ENCODE measurements around the gene ARHGEF2.

Gene ARHGEF2

DNA sequence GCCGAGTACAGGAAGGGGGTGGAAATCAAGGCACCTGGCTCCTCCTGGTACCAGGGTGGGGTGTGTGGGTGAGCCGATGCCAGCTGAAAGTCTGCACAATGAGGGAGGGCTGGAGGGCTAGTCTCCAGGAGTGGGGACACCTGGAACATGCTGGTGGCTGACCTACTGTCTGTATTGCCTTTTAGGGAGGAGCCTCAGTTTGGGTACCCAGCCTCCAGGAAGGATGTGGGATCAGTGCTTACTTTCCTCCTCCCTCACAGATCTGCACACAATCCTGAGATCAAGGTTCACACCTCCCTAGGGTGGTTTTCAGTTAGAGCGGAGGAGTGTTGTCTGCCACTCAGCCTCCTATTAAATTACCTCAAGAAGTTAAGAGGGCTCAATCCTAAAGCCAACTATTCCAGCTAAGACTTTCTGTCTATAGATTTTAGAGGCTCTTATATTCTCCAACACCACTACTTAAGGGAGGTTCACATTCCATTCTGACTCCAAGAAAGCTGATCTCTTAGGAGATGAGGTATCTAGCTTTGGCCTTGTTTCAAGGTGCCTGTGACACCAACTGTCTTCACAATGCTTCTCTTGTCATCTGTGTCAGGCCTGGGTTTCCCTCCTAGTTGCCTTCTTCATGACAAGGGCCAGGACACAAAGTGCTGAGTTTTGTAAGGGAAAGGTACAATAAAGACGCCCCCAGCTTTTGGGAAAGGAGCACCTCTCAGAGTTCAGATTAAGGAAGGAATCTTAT lies 26.7 kb upstream of the ARHGEF2 start:
- no peak for DNase-seq (ENCODE audit: low read depth)
- H3K4me3 ChIP-seq (ENCODE audit: control insufficient read depth, low read depth, low read length): no peak overlapping the region
- TF ChIP-seq, protein P1, sequence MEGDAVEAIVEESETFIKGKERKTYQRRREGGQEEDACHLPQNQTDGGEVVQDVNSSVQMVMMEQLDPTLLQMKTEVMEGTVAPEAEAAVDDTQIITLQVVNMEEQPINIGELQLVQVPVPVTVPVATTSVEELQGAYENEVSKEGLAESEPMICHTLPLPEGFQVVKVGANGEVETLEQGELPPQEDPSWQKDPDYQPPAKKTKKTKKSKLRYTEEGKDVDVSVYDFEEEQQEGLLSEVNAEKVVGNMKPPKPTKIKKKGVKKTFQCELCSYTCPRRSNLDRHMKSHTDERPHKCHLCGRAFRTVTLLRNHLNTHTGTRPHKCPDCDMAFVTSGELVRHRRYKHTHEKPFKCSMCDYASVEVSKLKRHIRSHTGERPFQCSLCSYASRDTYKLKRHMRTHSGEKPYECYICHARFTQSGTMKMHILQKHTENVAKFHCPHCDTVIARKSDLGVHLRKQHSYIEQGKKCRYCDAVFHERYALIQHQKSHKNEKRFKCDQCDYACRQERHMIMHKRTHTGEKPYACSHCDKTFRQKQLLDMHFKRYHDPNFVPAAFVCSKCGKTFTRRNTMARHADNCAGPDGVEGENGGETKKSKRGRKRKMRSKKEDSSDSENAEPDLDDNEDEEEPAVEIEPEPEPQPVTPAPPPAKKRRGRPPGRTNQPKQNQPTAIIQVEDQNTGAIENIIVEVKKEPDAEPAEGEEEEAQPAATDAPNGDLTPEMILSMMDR (conservative IDR thresholded peaks at IDR 0.05; ENCODE audit: control insufficient read depth, insufficient read depth, low read depth, low read length): no peak

DNA sequence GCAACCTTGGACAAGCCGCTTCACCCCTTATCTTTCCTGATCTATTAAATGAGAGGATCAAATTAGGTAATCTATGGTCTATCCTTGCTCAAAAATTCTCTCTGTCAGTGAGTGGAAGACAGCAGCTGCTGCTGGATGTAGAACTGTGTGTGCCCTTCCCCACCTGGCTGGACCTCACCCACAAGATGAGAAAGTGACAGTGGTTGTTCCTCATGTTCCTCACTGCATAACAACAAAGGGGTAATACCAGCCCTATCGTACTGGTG lies 25.5 kb upstream of the ARHGEF2 start:
- no peak for DNase-seq (ENCODE audit: low read depth)
- H3K4me3 ChIP-seq (ENCODE audit: control insufficient read depth, low read depth, low read length): no peak overlapping the region
- TF ChIP-seq, protein P1 (conservative IDR thresholded peaks at IDR 0.05; ENCODE audit: control insufficient read depth, insufficient read depth, low read depth, low read length): no peak

DNA sequence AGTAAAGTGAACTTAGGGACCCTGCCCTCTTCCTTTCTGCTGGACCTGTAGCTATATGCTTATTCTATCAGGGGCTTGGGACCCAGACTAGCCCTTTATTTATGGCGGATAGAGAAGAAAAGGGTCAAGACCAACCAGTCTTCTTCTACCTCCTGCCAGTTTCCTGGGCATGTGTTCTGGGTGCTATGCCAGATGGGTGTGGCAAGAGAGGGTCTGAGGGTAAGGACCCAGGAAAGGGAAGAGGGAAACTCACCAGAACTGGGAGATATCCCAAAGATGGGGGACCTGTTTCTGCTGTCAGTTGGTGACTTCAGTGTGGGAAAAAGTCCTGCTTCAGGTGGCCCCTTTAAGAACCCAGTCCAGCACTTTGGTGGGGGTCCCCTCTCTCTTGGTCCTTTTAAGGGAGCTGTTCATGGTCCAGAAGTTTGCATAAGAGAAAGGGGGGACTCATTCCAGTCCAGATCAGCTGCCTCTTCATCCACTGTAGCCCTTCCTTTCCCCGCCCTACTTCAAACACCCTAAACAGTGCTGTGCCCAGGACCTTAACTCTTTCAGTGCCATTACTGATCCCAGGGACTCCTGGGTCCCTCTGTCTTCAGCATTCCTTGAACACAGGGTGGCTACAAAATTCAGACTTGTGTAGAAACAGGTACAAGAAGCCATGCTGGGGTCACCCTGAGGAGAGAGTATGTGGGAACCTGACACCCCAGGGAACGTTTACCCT lies 24.0 kb upstream of the ARHGEF2 start:
- TF ChIP-seq, protein P1 (conservative IDR thresholded peaks at IDR 0.05; ENCODE audit: control insufficient read depth, insufficient read depth, low read depth, low read length): no peak
- no peak overlapping the region for H3K4me3 ChIP-seq (ENCODE audit: control insufficient read depth, low read depth, low read length)
- DNase-seq (ENCODE audit: low read depth): no peak

DNA sequence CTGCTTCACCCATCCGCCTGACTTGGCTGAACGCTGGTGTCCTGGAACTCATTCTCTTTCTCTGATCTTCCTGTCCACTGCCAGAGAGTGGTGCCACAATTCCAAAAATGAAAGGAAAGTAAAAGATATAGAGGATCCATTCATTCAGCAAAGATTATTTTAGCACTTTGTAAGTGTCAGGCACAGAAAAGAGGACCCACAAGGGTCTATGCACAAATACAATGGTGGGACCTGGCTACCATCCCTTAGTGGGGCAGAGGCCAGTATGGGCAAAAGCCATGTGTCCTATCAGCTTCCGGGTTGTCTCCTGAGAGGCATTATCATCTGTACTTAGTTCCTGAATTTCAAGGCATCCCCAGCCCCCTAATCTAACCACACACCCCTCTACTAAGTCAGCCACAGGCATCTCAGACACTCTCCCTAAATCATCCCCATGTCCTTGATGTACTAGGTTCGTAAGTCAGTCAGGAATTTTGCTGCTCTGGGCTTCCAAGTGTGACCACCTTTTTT lies 23.4 kb upstream of the ARHGEF2 start:
- DNase-seq (ENCODE audit: low read depth): no peak
- H3K4me3 ChIP-seq (ENCODE audit: control insufficient read depth, low read depth, low read length): no peak overlapping the region
- TF ChIP-seq, protein P1 (conservative IDR thresholded peaks at IDR 0.05; ENCODE audit: control insufficient read depth, insufficient read depth, low read depth, low read length): no peak

DNA sequence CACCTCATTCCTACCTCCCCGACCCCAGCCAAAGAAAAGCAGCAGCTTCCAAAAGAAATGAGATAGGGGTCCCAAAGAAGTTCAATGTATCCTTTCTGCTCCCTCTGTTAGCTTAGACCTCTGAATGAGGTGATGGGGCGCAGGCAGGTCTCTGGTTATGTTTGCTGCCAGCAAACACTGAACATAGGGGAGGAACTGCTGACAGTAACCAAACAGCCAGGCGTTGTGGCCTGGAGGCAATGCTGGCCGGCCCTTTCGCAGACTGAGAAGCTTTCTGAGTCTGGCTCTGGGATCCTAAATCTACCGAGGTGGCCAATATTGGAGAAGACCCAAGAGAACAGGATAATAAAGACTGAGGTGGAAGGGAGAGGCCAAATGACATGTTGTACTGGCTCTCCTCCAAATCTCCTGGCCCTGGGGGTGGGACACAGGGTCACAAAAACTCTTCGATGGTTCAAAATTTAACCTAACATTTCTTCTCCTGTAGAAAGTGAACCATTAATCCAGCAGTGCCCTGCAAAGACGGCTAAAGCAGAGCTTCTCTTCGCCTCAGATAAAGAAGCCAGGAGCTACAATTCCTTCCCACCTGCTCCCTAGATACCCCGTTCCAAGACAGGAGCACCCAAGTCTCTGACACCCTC lies 22.8 kb upstream of the ARHGEF2 start:
- H3K4me3 ChIP-seq (ENCODE audit: control insufficient read depth, low read depth, low read length): no peak overlapping the region
- DNase-seq (ENCODE audit: low read depth): no peak
- TF ChIP-seq, protein P1 (conservative IDR thresholded peaks at IDR 0.05; ENCODE audit: control insufficient read depth, insufficient read depth, low read depth, low read length): no peak

DNA sequence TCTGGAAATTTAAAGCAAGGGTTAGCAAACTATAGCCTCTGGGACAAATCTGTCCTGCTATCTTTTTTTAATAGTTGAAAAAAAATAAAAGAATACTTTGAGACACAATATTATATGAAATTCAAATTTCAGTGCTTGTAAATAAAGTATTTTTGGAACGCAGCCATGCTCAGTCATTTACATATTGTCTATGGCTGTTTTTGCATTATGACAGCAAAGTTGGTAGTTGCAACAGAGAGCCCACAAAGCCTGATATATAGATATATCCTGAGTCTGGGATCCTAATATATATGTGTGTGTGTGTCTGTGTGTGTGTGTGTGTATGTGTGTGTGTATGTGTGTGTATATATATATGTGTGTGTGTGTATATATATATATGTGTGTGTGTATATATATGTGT lies 21.6 kb upstream of the ARHGEF2 start:
- no peak for DNase-seq (ENCODE audit: low read depth)
- H3K4me3 ChIP-seq (ENCODE audit: control insufficient read depth, low read depth, low read length): no peak overlapping the region
- TF ChIP-seq, protein P1 (conservative IDR thresholded peaks at IDR 0.05; ENCODE audit: control insufficient read depth, insufficient read depth, low read depth, low read length): no peak

All from fibroblast of mammary gland (primary cell).